Measurements from ENCODE around the gene PLXDC1.
"Not testable (repeated sequence)": the region's sequence is repeated elsewhere in the genome, so short reads cannot be mapped to it uniquely, and the experiment has no call there.

Gene PLXDC1

GRCh38 chr17:39181303-39181702, 29.9 kb upstream of the PLXDC1 start:
- no peak for DNase-seq (ENCODE audit: low read depth)

DNA sequence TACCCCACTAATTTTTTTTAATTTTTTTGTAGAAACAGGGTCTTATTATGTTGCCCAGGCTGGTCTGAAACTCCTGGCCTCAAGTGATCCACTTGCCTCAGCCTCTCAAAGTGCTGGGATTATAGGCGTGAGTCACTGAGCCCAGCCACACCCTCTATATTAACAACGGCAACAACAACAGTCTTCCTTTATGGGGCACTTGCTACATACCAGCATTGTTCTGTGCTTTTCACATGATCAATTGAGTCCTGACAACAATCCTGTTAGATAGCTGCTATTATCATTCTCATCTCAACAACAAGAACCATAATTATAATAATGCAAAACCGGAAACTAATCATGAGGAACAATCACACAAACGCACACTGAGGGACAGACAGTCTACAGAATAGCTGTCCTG, 27.1 kb upstream of the PLXDC1 start:
- DNase-seq (ENCODE audit: low read depth) = no peak

- DNase-seq (ENCODE audit: low read depth) = no peak
These were observed 25.8 kb upstream of the PLXDC1 start for GRCh38 chr17:39177256-39177655.

- DNase-seq (ENCODE audit: low read depth) = no peak
These were observed 24.3 kb upstream of the PLXDC1 start for GRCh38 chr17:39175695-39176093.

DNA sequence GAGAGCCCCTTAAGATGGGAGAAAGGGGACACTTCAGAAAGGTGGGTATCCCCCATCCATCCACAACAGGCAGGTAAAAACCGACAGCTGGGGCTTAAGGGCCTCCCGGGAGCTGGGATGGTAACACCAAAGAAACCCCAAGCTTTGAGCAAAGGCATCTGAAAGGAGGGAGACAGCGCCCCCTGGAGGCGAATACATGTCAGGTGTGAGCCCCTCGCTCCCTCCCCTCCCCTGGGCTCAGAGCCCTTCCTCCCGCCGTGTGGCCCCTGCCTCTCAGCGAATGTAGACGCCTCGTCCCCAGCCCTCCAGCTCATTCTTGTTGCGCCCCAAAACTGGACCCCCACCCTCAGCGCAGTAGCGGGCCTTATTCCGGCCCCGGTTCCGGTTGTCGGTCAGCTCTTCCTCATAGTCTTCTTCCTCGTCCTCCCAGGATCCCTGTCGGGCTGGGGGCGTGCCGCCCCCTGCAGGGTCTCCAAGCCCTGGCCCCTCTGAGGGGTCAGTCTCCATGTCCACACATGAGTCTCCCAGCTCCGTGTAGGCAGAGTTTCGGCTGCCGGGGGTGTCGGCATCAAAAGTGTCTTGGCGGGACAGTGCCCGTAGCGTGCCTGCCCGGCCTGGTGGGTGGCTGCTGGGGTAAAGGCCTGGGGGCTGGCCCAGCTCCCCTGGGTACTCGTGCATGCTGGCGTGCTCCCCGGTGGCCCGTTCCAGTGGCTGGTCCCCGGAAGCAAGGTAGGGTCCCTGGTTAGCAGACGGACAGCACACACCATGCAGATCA, 23.7 kb upstream of the PLXDC1 start:
- DNase-seq (ENCODE audit: low read depth) = peak; percentile 82

DNA sequence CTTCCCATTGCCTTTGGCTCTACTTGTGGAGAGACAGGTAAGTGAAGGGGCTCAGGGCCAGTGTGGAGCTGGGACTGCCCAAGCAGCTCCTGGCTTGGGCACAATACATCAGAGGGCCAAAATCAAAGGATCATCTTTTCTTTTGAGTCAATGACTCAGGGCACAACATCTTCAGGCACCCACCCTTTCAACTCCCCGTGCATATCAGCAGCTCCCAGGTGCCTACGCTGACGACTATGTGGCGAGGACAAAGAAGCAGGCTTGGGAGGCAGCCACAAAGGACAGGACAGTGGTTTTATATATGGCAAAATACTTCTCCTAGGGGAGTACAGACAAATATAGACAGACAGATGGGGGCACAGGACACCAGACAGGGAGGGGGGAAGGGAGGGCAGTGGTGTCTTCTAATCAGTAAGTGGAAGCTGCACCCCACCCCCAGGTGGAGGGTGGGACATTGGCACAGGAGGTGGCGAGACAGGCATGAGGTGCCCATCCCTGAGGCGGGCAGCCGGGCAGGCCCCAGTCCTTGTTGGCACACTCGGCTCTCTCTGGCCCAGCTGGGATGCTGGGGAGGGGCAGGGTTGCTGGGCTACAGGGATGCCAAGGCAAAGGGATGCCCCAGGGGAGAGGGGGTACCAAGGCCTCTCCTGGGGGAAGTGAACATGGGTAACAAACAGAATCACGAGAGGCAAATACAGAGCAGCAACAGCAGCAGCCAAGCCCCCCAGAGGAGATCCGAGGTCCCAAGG, 22.3 kb upstream of the PLXDC1 start:
- DNase-seq (ENCODE audit: low read depth) = no peak

DNA sequence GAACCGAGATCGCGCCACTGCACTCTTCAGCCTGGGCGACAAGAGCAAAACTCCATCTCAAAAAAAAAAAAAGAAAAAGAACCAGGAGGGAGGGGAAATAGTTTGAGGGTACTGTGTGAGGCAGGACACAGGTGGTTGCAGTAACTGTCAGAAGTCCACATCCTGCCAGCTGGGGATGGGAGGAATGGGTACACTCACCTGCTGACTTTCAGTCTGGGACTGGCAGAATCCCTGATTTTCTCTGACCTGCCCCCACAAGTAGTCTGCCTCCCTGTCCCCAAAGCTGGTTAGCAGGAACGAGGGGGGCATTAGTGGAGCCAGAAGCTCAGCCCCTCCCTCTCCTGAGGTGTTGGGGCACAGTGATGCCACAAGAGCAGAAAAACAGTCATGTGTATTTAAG, 21.6 kb upstream of the PLXDC1 start:
- DNase-seq (ENCODE audit: low read depth) = no peak

DNA sequence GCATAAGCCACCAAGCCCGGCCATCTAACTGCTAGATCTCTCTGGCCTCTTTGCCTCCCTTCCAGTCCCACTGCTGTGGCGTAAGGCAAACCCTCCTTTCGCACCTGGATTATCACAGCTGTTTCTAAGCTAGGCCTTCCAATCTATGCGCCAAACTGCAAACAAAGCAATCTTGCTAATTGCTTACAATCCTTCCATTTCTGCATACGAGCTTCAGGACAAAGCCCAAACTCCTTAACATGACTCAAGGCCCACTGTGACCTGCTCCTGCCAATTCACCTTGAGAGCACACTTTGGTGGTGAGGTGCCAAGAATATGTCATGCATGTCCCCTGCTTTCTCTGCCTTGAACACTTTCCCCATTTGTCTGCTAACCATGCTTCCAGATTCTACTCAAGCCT, 20.5 kb upstream of the PLXDC1 start:
- DNase-seq (ENCODE audit: low read depth) = no peak

DNA sequence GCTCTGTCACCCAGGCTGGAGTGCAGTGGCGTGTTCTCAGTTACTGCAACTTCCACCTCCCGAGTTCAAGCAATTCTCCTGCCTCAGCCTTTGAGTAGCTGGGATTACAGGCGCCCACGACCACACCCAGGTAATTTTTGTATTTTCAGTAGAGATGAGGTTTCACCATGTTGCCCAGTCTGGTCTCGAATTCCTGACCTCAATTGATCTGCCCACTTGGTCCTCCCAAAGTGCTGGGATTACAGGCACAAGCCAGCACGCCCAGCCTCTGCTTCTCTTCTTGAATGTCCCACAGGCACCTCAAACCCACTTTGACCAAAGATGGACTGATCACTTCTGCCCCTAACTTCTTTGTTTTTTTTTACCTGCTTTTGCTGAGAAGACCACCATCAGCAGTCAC, 19.1 kb upstream of the PLXDC1 start:
- no peak for DNase-seq (ENCODE audit: low read depth)

GRCh38 chr17:39170109-39170508, 18.7 kb upstream of the PLXDC1 start:
- DNase-seq (ENCODE audit: low read depth) = no peak

- no peak for DNase-seq (ENCODE audit: low read depth)
These were observed 18.1 kb upstream of the PLXDC1 start for GRCh38 chr17:39169518-39169917.

DNA sequence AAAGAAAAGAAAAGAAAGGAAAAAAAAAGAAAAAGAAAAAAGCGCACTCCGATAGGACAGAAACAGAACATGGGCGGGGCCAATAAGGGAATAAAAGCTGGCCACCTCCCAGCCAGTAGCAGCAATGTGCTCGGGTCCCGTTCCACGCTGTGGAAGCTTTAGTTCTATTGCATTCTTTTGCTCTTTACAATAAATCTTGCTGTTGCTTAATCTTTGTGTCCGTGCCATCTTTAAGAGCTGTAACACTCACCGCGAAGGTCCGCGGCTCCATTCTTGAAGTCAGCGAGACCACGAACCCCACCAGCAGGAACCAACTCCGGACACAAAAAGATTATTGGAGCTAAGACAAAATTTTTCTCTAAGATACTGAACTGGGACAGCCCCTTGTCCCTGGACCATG, 17.7 kb upstream of the PLXDC1 start:
- no peak for DNase-seq (ENCODE audit: low read depth)

DNA sequence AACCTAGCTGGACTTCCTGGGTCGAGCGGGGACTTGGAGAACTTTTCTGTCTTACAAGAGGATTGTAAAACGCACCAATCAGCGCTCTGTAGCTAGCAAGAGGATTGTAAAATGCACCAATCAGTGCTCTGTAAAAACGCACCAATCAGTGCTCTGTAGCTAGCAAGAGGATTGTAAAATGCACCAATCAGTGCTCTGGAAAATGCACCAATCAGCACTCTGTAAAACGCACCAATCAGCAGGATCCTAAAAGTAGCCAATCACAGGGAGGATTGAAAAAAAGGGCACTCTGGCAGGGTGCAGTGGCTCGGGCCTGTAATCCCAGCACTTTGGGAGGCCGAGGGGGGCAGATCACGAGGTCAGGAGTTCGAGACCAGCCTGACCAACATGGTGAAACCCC, 17.1 kb upstream of the PLXDC1 start:
- not testable (repeated sequence) for DNase-seq (ENCODE audit: low read depth)

- no peak for DNase-seq (ENCODE audit: low read depth)
These were observed 16.0 kb upstream of the PLXDC1 start for GRCh38 chr17:39167476-39167875.

DNA sequence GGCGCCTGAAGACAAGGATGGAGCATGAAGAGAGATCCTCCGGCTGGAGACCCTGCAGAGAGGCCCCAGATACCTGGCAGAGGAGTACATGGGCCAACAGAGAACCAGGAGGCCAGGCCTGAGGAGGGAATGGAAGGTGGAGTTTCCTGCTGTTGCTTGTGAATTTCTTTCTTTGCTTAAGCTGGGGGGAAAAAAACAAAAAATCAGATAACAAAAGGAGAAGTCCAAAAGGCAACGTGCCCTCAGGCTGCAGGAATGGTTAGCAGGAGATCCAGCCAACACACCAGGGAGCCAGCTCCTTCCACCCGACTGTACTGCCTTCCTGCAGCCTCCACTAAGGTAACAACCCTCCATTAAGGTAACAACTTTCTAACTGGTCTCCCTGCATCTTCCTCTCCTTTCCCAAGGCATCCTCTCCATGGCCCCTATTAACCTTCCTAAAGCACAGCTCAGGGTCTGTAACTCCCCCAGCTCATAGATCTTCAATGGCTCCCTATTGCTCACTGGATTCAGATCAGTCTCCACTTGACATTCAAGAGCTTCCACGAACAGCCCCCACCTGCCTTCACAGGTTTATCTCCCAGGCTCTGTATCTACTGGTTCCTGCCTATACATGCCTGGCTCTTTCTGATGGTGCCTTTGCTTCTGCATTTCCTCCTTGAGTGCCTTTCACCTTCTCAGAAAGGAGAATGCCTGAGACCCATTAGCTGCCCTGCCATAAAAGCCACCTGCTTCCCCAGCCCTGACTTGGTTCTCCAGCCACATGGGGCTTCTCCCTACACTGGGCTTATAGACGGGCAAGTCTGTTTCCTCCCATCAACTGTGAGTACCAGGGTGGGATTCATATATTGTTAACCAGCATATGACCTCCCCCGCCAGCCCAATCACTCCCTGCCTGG, 15.2 kb upstream of the PLXDC1 start:
- no peak for DNase-seq (ENCODE audit: low read depth)

DNA sequence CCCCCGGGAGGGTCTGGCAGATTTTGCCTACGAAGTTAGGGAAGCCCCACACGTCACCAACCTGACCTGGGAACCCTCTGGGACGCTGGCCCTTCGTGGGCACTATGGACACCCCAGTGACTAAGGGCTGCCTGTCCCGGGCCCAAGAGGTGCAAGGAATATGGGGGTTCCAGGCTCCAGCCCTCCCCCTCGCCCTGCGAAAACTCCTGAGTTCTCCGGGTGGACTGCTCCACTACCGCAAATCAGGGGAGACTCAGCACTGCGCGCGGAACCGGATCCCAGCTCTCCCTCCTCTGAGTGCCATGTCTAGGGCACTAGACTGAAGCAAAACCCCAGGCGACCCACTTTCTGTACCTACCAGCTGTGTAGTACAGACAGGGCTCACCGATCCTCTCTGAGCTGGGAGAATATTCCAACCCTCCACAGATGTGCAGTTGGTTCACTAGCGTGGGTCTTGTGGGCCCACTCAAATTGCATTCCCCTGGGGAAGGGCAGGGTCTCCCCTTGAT, 14.5 kb upstream of the PLXDC1 start, which contains the start of gene ARL5C:
Gene ARL5C, minus strand, starts transcription at position 321 of the 509 bp plus-strand sequence. CDS start 401 bp downstream, outside the sequence.
- no peak for DNase-seq (ENCODE audit: low read depth)

- DNase-seq (ENCODE audit: low read depth) = no peak
These were observed 13.9 kb upstream of the PLXDC1 start for GRCh38 chr17:39165178-39165840.

DNA sequence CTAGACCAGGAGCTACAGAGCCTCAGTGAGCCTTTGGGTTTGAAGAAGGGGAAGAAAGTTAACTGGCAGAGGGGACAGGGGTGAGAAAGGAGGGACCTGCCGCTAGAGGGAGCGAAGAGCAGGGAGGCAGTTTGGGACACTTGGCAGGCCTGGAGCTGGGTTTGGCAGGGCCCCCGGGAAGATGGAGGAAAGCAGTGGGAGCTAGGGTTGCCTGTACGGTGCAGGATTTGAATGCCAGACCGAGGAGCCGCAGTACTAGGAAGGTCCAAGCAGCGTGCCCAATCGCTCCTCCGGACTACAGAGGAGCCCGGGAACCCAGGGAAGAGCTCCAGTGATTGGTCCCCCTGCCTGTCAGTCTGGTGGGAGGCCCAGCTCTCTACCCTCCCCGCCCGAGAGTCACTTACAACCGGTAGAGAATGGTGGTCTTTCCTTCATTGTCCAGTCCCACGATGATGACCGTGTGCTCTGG, 13.3 kb upstream of the PLXDC1 start:
- peak; percentile 63 for DNase-seq (ENCODE audit: low read depth)

DNA sequence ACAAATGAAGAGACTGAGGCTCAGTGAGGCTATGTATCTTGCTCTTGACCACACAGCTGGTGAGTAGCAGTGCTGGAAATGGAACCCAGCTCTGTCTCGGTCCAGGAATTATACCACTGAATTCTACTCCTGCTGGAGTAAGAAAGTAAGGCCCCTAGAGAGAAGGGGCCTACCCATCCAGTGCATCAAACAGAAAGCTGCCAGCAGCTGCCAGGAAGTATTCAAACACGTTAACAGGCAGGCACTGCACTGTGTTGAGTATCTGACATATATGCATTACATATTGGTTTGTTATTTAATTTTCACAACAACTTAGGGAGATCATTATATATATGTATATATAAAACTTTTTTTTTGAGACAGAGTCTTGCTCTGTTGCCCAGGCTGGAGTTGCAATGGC, 10.5 kb upstream of the PLXDC1 start:
- no peak for DNase-seq (ENCODE audit: low read depth)

- no peak for DNase-seq (ENCODE audit: low read depth)
These were observed 7.2 kb upstream of the PLXDC1 start for GRCh38 chr17:39158623-39159022.

DNA sequence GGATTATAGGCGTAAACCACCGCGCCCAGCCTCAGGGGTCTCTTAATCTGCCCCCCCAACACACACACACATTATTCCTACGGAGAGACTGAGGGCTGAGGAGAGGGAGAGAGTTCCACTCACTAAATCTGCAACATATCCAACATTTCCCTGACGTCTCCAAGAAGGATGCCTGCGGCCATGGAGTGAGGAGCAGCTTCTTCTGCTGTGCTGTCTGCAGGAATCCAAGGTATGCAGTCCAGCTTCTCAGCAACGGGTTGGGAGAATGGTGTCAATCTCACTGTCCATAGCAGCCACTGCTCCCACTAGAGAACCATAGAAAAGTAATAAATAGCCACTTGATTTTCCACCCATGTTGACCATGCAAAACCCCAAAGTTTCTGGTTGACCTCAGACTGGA, 5.1 kb upstream of the PLXDC1 start:
- DNase-seq (ENCODE audit: low read depth) = no peak

DNA sequence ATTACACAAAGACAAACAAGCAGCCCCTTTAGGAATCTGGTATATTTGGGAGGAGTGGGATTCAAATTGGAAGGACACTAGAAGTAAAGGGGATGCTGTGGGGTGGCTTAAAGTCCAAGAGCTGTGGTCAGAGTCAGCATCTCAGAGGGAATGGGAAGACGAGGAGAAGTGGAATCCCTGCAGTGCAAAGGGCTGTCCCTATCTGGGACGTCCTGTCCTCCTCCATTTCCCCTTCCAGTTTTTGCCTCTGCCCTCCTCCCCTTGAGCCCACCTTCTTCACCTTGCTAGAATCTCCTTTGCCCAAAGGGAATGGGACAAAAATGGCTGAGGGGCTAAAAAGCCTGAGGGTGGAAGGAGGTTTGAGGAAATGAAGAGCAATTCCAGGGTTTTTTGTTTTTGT, 4.2 kb upstream of the PLXDC1 start:
- DNase-seq (ENCODE audit: low read depth) = no peak

Data from activated T-cell treated with anti-CD3 and anti-CD28 coated beads for 1 hour (primary cell).